DMS153 (cell line): ENCODE results near the gene TBC1D7.
A peak's percentile ranks its signal among the peaks of the same experiment; 100 is the strongest.

Experiments used
- DNase-seq: peaks from one replicate; lab custom pipeline; 2025; lab: John Stamatoyannopoulos, UW

The TBC1D7 gene

DNA sequence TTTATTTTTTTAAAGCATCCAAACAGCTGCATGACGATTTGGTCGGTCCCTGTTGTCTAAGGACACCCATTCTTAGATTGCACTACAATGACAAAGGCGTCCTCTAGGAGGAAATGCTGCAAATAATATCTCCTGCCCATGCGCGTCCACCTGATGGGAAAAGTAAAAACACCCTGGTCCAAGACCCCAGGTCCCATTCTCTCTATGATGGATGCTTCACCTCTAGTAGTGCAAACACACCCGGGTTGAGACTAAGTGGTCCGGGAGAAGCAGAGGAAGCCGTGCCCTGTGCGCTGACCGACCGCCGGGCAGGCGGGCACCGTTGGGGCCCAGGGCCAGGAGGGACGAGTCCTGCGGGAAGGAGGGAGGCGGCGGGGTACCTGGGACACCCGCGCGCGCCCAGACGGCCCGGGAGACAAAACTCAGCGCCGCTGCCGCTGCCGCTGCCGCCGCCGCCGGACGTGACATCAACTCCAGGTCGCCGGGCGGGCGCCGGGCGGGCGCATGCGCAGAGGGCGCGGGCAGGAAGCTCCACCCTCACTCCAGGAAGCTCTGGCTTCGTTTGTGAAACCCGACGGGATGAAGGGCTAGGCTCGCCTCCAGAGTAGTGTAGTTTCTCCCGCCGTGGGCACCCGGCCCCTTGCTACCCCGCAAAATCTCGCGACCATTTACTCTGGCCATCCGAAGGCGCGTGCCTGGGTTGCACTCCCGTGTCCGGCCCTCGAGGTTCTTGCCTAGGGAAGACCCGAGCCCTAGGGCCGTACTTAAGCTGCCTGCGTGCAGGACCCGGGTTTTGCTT lies at the start of gene TBC1D7:
Gene TBC1D7, minus strand, starts transcription at position 462 of the 799 bp plus-strand sequence. CDS start 1,639 bp downstream, outside the sequence.
- peak; percentile 71 for DNase-seq

GRCh38 chr6:13377054-13377758 lies 48.9 kb upstream of the TBC1D7 start:
- DNase-seq, result no peak

GRCh38 chr6:13375360-13375878 lies 47.1 kb upstream of the TBC1D7 start:
- no peak for DNase-seq

DNA sequence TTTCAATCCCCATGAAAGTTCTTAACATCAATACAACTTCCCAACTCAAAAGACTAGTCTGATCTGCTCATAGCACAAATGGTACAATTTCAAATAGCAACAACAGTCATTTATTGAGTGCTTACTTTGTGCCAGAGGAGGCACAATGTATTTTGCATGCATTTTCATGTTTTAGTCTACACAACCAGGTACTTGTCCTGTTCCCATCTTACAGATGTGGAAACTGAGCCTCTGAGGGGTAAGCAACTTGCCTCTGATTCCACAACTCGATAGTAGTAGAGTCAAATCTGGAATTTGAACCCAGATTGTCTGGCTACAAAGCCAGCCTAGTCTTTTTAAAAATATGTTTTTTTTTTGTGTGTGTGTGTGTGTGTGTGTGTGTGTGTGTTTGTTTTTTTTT lies 45.6 kb upstream of the TBC1D7 start:
- DNase-seq, result no peak

DNA sequence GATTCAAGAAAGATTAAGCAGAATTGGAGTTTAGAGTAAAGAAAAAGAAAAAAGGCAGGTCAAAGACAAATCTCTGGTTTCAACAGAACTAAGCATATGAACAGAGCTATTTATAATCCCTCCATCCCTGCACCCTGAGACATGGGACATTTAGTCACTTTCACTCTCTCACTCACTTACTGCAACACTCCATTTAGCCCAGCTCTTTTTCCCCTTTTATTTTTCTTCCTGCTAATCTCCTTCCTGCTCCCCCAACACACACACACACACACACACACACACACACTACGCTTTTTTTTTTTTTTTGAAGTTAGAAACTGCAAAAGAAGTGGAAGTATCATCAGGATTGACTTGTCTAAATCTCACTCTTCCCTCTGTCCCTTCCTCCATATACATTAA lies 45.1 kb upstream of the TBC1D7 start:
- no peak for DNase-seq

DNA sequence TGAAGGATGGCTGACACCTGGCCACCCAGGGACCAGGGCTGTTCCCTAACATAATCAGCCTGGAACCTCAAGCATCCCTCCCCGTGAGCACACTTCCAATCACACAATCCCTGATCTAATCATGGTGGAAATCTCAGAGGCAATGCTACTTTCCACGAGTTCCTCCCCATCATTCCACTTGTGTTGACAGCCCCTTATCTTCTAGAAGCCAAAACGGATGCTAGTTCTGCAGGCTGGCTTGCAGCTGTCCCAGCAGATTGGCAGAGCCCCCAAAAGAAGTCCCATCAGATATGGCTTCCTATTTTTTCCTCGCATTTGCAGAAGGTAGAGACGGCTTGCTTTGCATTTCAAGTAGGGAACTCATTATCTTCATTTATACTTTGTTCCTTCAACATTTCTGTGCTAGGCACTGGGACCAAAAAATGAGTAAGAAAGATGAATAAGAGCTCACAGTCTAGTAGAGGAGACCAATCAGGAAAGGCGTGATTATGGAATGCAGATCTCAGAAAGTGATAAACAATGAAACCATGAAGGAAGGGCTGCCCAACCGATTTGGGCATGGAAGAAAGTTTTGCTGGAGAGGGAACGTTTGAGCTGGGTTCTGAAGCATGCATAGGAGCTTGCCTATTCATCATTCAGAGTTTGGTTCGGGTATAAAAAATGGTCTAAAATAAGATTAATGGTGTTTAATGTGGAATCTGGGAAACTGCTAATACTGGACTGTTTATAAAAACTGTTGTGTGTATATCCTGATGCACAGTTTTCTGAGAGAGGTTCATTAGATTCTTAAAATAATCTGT lies 44.6 kb upstream of the TBC1D7 start:
- DNase-seq, result no peak

- no peak for DNase-seq
Observed at GRCh38 chr6:13372076-13372475, 43.7 kb upstream of the TBC1D7 start.

- DNase-seq, result no peak
Observed at GRCh38 chr6:13371421-13372072, 43.2 kb upstream of the TBC1D7 start.

DNA sequence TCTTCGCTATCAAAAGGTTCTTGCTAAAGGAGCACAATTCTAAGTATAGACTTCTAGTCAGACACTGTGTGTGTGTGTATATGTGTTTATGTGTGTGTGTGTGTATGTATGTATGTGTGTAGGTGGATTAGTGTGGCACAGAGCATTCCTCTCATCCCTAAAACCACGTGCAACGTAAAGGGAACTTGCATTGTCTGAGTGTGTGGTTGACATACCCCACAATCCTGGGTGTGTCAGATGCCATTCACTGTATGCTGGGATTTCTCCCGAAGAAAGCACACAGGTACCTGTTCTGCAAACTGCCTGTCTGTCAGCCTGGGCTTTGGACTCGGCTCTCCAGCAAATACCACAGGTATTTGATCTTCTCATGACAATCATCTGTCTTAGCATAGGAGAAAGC lies 42.3 kb upstream of the TBC1D7 start:
- no peak for DNase-seq

GRCh38 chr6:13369591-13369990 lies 41.3 kb upstream of the TBC1D7 start:
- no peak for DNase-seq

- no peak for DNase-seq
Observed at GRCh38 chr6:13368731-13369115, 40.4 kb upstream of the TBC1D7 start.

- DNase-seq, result peak; percentile 12
Observed at GRCh38 chr6:13368079-13368730, 39.9 kb upstream of the TBC1D7 start.

DNA sequence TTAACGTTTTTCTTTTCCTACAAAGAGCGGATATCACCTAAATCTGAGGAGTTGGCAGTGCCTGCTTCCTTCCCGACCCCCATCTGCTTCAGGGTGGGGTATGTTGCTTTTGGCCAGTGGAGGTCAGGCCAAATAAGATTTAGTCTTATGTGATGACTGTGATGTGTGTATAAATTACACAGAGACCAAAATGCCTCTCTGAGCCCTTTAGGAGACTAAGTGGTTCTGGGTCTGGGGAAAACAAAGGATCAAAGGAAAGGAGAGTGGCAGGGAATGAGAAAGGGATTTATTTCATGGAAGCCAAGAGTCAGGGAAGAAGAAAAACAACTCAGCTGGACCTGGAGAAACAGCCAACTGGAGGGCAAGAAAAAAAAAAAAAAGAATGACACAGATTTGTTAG lies 39.1 kb upstream of the TBC1D7 start:
- DNase-seq, result no peak

GRCh38 chr6:13365320-13365719 lies 37.0 kb upstream of the TBC1D7 start:
- DNase-seq, result no peak

DNA sequence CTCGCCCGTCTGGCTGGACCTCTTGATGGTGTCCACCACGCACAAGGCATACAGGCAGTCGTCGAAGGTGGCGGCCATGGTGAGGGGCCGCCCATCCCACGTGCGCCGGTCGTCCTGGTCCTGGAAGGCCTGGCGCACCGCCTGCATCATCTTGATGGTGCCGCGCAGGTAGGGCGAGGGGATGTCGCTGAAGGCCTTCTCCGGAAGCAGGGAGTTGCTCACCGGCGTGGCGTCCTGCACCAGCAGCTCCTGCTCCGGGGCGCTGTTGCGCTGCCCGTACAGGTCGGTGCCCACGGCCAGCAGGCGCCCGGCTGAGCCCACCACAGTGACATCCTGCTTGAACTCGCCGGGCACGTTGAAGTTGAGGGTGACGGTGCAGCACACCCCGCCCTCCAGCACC lies 36.5 kb upstream of the TBC1D7 start:
- no peak for DNase-seq

DNA sequence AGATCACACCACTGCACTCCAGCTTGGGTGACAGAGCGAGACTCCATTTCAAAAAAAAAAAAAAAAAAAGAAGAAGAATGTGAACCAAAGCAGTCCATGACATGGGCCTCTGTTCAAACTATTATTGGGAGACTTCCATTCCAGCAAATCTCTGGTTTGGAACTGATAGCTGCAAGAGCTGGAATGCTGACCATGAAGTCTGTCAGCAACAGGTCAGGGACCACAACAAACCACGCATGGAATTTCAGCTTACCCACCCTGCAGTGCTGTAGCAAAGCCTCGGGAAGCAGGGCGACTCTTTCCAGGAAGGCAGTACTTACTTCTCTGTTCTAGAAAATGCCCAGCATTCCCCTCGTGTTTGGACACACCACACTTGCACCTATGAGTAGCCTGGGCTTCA lies 34.1 kb upstream of the TBC1D7 start:
- DNase-seq, result no peak

DNA sequence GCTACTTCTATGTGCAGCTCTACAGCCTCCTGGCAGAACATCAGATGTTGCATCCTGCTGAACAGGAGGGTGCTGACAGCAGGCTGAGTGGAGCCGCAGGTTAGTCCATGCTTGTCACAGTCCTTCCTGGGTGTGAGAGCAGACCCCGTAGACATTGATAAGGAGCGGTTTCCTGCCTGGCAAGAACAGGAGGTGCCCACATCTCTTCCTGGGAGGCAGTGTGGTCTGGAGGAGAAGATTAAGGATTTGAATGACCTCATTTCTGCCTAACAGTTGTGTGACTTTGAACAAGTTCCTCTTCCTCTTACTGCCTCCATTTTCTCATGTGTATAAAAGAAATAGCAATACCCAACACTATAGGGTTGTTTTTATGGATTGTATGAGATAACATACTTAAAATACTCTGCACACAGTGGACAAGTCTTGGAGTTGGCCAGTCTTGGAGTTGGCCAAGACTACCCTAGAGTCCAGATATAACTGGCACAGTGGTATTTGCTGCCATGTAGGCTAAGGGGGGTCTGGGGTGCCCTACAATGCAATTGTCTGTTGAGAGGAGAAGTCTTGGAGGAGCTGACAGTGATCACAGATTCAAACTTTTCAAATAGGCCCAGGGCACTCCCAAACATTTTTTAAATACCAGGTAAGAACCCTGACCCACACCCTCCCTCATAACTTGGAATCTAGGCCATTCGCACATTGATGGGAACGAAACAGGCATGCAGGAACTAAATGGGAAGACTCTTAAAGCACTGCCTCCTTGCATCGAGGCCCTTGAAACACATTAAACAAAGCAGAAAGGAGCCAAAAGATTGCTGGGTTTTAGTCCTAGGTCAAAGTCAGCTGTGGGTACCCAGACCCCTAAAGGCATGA lies 32.6 kb upstream of the TBC1D7 start:
- DNase-seq, result no peak

GRCh38 chr6:13359287-13359686 lies 30.9 kb upstream of the TBC1D7 start:
- DNase-seq, result no peak

DNA sequence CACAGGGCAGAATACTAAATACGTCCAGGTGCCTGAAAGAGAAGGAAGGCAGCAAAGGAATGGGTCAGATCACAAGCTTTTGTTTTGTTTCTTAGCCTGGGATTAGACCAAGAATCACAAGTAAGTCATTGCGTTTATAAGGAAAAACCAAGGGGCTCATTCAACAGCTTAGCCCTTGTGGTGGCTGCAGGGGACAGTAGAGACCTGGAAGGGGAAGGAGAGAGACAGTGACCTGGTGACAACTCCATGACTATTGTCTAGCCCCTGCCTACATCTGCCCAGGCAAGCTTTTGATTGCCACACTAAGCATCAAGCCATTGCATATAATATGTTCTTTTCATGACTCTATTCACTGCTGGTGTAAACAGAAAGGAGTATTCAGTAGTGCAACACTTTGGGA lies 30.2 kb upstream of the TBC1D7 start:
- no peak for DNase-seq

DNA sequence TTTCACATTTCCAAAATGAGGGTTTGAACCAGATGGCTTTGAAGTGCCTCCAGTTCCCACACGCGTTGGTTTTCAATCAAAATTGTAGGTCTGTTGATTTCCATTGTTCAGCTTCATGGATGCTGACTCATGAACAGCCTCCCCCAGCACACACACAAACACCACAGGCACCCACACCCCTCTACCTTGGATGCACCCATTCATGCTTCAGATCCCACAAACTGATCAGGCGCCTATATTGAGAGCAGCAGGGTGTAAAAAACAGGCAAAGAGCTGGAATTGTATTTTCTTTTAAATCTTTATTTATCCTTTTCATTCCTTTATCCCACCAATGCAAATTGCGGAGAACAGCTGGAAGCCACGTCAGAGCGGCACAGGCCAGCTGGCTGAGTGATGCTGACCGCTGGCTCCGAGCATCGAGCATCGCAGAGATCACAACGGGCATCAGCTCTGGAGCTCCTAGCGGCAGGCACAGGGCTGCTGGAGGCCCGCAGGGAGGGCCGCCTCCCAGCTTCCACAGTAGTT lies 29.3 kb upstream of the TBC1D7 start:
- no peak for DNase-seq
